Breast epithelium (tissue), 3 donors: ENCODE measurements around the gene MARF1.

Experiments
- CTCF ChIP-seq, 3 donors: fragments of 450-650 bp; IDR thresholded peaks; one replicate each; pipeline ENCODE4 v1.5.1; 2016 to 2017; ENCODE audit warnings: antibody characterized with exemption in 3 of 3, mild to moderate bottlenecking in 3 of 3, moderate library complexity in 3 of 3
- POLR2A ChIP-seq: fragments of 450-650 bp; IDR thresholded peaks from one replicate; pipeline ENCODE4 v1.6.1; 2016; ENCODE audit warnings: antibody characterized with exemption, mild to moderate bottlenecking, moderate library complexity

GRCh38 chr16:15620611-15621195 lies 22.3 kb downstream of the MARF1 start:
- TF ChIP-seq POLR2A (no peak), CTCF (IDR thresholded peaks at IDR 0.05) (no peak)
